GM19025 (cell line): Measurements from ENCODE around the gene CLDN6.

Experiments used
- ATAC-seq: cut with Tn5 transposase; IDR thresholded peaks from one replicate; pipeline ENCODE4 v1.9.1; 2021; ENCODE audit warnings: mild to moderate bottlenecking, low read depth, moderate library complexity; ENCODE audit not compliant: unreplicated experiment

Gene CLDN6

GRCh38 chr16:3015865-3016521, 2.0 kb downstream of the CLDN6 start:
- ATAC-seq = no peak

- ATAC-seq = no peak
Measured at GRCh38 chr16:3014971-3015370, 3.0 kb downstream of the CLDN6 start.

- ATAC-seq = no peak
Measured at GRCh38 chr16:3013998-3014690, 3.8 kb downstream of the CLDN6 start.

GRCh38 chr16:3013491-3013951, 4.5 kb downstream of the CLDN6 start:
- no peak for ATAC-seq

- ATAC-seq = no peak
Measured at GRCh38 chr16:3012828-3013420, 5.1 kb downstream of the CLDN6 start, which contains the start of gene CLDN9. Gene CLDN9, plus strand, starts transcription at chr16:3012923. Its CDS starts 440 bp downstream, at chr16:3013363.

- ATAC-seq = no peak
Measured at GRCh38 chr16:3012246-3012645, 5.7 kb downstream of the CLDN6 start.

- no peak for ATAC-seq
Measured at GRCh38 chr16:3010510-3010909, 7.5 kb downstream of the CLDN6 start.

GRCh38 chr16:3009568-3010390, 8.2 kb downstream of the CLDN6 start:
- no peak for ATAC-seq

GRCh38 chr16:3008690-3009037, 9.3 kb downstream of the CLDN6 start:
- no peak for ATAC-seq

GRCh38 chr16:3007957-3008689, 9.9 kb downstream of the CLDN6 start:
- no peak for ATAC-seq

GRCh38 chr16:3007059-3007956, 10.7 kb downstream of the CLDN6 start:
- no peak for ATAC-seq

- no peak for ATAC-seq
Measured at GRCh38 chr16:3004781-3005284, 13.2 kb downstream of the CLDN6 start.

GRCh38 chr16:3004319-3004718, 13.7 kb downstream of the CLDN6 start:
- no peak for ATAC-seq

- peak; percentile 97 for ATAC-seq
Measured at GRCh38 chr16:3003582-3004270, 14.3 kb downstream of the CLDN6 start.

- no peak for ATAC-seq
Measured at GRCh38 chr16:3001316-3001715, 16.7 kb downstream of the CLDN6 start.

GRCh38 chr16:3000540-3000939, 17.4 kb downstream of the CLDN6 start:
- ATAC-seq = no peak

- no peak for ATAC-seq
Measured at GRCh38 chr16:2999929-3000328, 18.1 kb downstream of the CLDN6 start.

GRCh38 chr16:2996298-2996697, 21.7 kb downstream of the CLDN6 start:
- ATAC-seq = no peak
